Measurements from ENCODE around the gene DHX32.

The DHX32 gene

GRCh38 chr10:125848371-125848770 lies 32.7 kb downstream of the DHX32 start:
- no peak for DNase-seq (ENCODE audit: low read depth)

GRCh38 chr10:125846894-125847293 lies 34.2 kb downstream of the DHX32 start:
- no peak for DNase-seq (ENCODE audit: low read depth)

GRCh38 chr10:125845617-125846016 lies 35.5 kb downstream of the DHX32 start:
- DNase-seq (ENCODE audit: low read depth) = no peak

GRCh38 chr10:125844751-125845221 lies 36.3 kb downstream of the DHX32 start:
- no peak for DNase-seq (ENCODE audit: low read depth)

- DNase-seq (ENCODE audit: low read depth) = no peak
These were observed 37.3 kb downstream of the DHX32 start for GRCh38 chr10:125843603-125844329.

- DNase-seq (ENCODE audit: low read depth) = no peak
These were observed 40.1 kb downstream of the DHX32 start for GRCh38 chr10:125840955-125841354.

- no peak for DNase-seq (ENCODE audit: low read depth)
These were observed 40.7 kb downstream of the DHX32 start for GRCh38 chr10:125840406-125840805.

GRCh38 chr10:125838802-125839575 lies 42.1 kb downstream of the DHX32 start:
- DNase-seq (ENCODE audit: low read depth) = no peak

GRCh38 chr10:125836746-125837145 lies 44.3 kb downstream of the DHX32 start:
- no peak for DNase-seq (ENCODE audit: low read depth)

- no peak for DNase-seq (ENCODE audit: low read depth)
These were observed 52.8 kb downstream of the DHX32 start for GRCh38 chr10:125828311-125828710.

- DNase-seq (ENCODE audit: low read depth) = no peak
These were observed 54.0 kb downstream of the DHX32 start for GRCh38 chr10:125827133-125827532.

- peak; percentile 15 for DNase-seq (ENCODE audit: low read depth)
These were observed 56.4 kb downstream of the DHX32 start for GRCh38 chr10:125824736-125825135.

GRCh38 chr10:125823663-125824251 lies 57.3 kb downstream of the DHX32 start:
- DNase-seq (ENCODE audit: low read depth) = no peak

GRCh38 chr10:125822878-125823662 lies 58.0 kb downstream of the DHX32 start, which contains the start of the genes BCCIP and UROS:
TSS of gene BCCIP (plus strand) at chr10:125823546. CDS start at chr10:125823558, 12 bp downstream.
TSS of gene UROS (minus strand) at chr10:125823258. CDS start at chr10:125816499, 6,759 bp downstream.
- DNase-seq (ENCODE audit: low read depth) = peak; percentile 42

GRCh38 chr10:125820701-125821100 lies 60.4 kb downstream of the DHX32 start:
- no peak for DNase-seq (ENCODE audit: low read depth)

GRCh38 chr10:125817337-125817946 lies 63.6 kb downstream of the DHX32 start:
- DNase-seq (ENCODE audit: low read depth) = no peak

- DNase-seq (ENCODE audit: low read depth) = no peak
These were observed 64.5 kb downstream of the DHX32 start for GRCh38 chr10:125816548-125816947.

- no peak for DNase-seq (ENCODE audit: low read depth)
These were observed 65.3 kb downstream of the DHX32 start for GRCh38 chr10:125815764-125816163.

GRCh38 chr10:125812128-125812750 lies 68.9 kb downstream of the DHX32 start:
- DNase-seq (ENCODE audit: low read depth) = peak; percentile 30

- no peak for DNase-seq (ENCODE audit: low read depth)
These were observed 69.8 kb downstream of the DHX32 start for GRCh38 chr10:125811251-125811650.

GRCh38 chr10:125808047-125808446 lies 73.0 kb downstream of the DHX32 start:
- no peak for DNase-seq (ENCODE audit: low read depth)

Data from non-pigmented ciliary epithelial cell (primary cell).